Measurements from ENCODE around the gene RGS10. TPM values are rescaled to one million over a fixed set of nuclear protein-coding genes. Genes with fewer than 3 reads are reported as not detected.

Gene RGS10
- total RNA-seq, 2 donors from 2014 or later: 4.3 to 7.5 TPM

DNA sequence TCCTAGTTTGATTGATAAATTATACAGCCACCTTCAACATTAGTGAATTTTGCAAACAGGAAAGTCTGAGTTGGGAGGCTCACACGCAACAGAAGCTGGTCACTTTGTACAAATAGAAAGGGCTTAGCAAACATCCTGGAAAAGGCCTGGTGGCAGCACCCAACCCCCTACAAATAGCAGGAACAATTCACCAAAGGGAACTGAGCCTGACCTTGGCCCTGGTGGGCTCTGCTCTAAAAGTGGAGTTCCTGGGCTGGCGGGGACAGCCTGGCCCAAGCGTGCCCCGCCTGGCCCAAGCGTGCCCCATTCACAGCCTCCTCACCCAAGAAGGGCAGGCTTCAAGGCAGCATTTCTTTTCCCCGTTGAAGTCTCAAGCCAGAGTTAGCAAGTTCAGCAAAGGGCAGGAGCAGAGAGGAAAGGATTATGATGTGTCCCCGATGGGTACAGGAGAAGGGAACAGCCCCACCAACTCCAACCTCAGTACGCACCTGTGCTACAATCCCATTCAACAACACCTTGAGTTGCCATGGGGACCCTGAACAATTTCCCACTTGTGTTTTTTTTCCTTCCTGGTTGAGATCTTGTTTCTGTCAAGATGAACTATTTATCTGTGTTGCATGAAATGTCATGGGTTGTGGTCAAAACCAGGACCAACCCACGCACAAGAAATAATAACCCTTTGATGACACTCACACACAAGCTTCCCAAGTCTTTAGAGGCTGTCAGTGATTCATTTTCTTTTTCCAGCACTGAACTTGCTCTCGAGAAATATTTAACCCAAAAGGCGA lies 43.4 kb downstream of the RGS10 start:
- no peaks in the 10 kb centered on the region for H3K9me3 Mint-ChIP-seq

DNA sequence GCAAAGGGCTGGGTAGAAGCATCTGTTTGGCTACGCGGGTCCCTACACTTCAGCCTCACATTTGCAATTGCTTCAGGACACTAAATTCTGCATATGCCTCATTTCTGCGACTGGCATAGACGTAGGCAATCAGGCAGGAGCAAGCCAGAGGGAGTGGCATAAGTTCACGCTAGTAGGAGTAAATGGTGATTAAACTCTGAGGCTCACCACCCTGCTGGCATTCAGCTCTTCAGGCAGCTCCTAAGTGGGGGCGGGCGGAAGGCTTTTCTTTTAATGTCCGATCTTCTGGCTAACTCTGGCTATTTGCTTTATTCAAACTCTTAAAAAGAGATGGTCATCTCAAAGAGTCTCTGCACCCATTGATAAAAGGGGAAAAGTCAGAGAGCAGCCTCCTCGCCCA lies 45.3 kb downstream of the RGS10 start:
- Histone ChIP-seq H3K9me3 (ENCODE audit: control insufficient read depth, low read length) (no peaks in the 10 kb centered on the region), H3K4me1 (ENCODE audit: control insufficient read depth, insufficient read depth, low read length) (peaks cover 5% of the 10 kb centered on the region), H3K27ac (ENCODE audit: low read depth, low read length) (no peak overlapping the region), H3K9ac (ENCODE audit: extremely low read depth, low read length, poor library complexity, severe bottlenecking) (no peak overlapping the region), H3K4me3 (ENCODE audit: low read length) (no peak overlapping the region), H3K36me3 (ENCODE audit: control insufficient read depth, insufficient read depth, low read length) (no peaks in the 10 kb centered on the region), H3K27me3 (ENCODE audit: control insufficient read depth, insufficient read depth, low read length, poor library complexity, severe bottlenecking) (no peaks in the 10 kb centered on the region)
- H3K4me3 Mint-ChIP-seq: no peak overlapping the region
- H3K27ac Mint-ChIP-seq: no peak overlapping the region
- H3K36me3 Mint-ChIP-seq (ENCODE audit: low read depth): no peaks in the 10 kb centered on the region
- WGBS, 2 experiments (ENCODE audit: insufficient coverage in 1 of 2, insufficient read length in 1 of 2): 93 to 96% methylated on average over 9 of the region's 9 CpGs
- DNase-seq: no peak
- H3K27me3 Mint-ChIP-seq (ENCODE audit: insufficient read depth): peaks cover 4% of the 10 kb centered on the region
- peaks cover 8% of the 10 kb centered on the region for H3K4me1 Mint-ChIP-seq
- no peaks in the 10 kb centered on the region for H3K9me3 Mint-ChIP-seq
- TF ChIP-seq, protein P1, sequence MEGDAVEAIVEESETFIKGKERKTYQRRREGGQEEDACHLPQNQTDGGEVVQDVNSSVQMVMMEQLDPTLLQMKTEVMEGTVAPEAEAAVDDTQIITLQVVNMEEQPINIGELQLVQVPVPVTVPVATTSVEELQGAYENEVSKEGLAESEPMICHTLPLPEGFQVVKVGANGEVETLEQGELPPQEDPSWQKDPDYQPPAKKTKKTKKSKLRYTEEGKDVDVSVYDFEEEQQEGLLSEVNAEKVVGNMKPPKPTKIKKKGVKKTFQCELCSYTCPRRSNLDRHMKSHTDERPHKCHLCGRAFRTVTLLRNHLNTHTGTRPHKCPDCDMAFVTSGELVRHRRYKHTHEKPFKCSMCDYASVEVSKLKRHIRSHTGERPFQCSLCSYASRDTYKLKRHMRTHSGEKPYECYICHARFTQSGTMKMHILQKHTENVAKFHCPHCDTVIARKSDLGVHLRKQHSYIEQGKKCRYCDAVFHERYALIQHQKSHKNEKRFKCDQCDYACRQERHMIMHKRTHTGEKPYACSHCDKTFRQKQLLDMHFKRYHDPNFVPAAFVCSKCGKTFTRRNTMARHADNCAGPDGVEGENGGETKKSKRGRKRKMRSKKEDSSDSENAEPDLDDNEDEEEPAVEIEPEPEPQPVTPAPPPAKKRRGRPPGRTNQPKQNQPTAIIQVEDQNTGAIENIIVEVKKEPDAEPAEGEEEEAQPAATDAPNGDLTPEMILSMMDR (conservative IDR thresholded peaks at IDR 0.05): no peak

More for the DNA sequence above, 43.4 kb downstream of the RGS10 start:
- TF ChIP-seq, protein P1 (conservative IDR thresholded peaks at IDR 0.05): no peak
- no peak overlapping the region for H3K27ac Mint-ChIP-seq
- no peaks in the 10 kb centered on the region for H3K9me3 ChIP-seq (ENCODE audit: control insufficient read depth, low read length)
- no peak overlapping the region for H3K9ac ChIP-seq (ENCODE audit: extremely low read depth, low read length, poor library complexity, severe bottlenecking)
- H3K4me3 ChIP-seq (ENCODE audit: low read length): no peak overlapping the region
- H3K4me3 Mint-ChIP-seq: no peak overlapping the region
- peaks cover 6% of the 10 kb centered on the region for H3K27me3 Mint-ChIP-seq (ENCODE audit: insufficient read depth)
- H3K36me3 Mint-ChIP-seq (ENCODE audit: low read depth): no peaks in the 10 kb centered on the region
- DNase-seq: no peak
- H3K36me3 ChIP-seq (ENCODE audit: control insufficient read depth, insufficient read depth, low read length): no peaks in the 10 kb centered on the region
- no peaks in the 10 kb centered on the region for H3K27me3 ChIP-seq (ENCODE audit: control insufficient read depth, insufficient read depth, low read length, poor library complexity, severe bottlenecking)
- H3K4me1 ChIP-seq (ENCODE audit: control insufficient read depth, insufficient read depth, low read length): peaks cover 5% of the 10 kb centered on the region
- no peak overlapping the region for H3K27ac ChIP-seq (ENCODE audit: low read depth, low read length)
- peaks cover 9% of the 10 kb centered on the region for H3K4me1 Mint-ChIP-seq
- 96 to 100% methylated on average over 2 to 11 of the region's 11 CpGs for WGBS, 2 experiments (ENCODE audit: insufficient coverage in 1 of 2, insufficient read length in 1 of 2)

DNA sequence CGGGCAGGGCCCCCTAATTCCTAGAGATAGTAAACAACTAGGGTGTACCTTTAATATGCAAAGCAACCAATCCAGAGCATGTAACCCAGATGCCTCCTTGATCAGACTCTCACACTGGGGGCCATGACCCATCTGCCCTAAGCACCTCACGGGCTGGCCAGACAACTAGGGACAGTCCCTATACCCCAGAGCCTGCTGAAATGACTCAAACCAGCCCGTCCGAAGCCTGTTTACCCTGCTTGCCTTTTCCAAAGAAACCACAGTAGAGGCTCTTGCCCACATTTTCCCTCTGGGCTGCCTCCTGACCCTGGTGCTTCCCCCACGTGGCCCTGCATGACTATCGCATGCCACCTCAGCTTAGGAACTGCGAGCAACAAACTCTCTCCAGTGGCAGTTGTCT lies 46.2 kb downstream of the RGS10 start:
- H3K9me3 ChIP-seq (ENCODE audit: control insufficient read depth, low read length): no peaks in the 10 kb centered on the region
- Mint-ChIP-seq H3K36me3 (ENCODE audit: low read depth) (no peaks in the 10 kb centered on the region), H3K9me3 (no peaks in the 10 kb centered on the region), H3K27me3 (ENCODE audit: insufficient read depth) (peaks cover 7% of the 10 kb centered on the region), H3K4me3 (no peak overlapping the region), H3K4me1 (peaks cover 6% of the 10 kb centered on the region), H3K27ac (no peak overlapping the region)
- TF ChIP-seq, protein P1 (conservative IDR thresholded peaks at IDR 0.05): peak; percentile 29
- H3K27ac ChIP-seq (ENCODE audit: low read depth, low read length): no peak overlapping the region
- H3K4me1 ChIP-seq (ENCODE audit: control insufficient read depth, insufficient read depth, low read length): peaks cover 5% of the 10 kb centered on the region
- H3K36me3 ChIP-seq (ENCODE audit: control insufficient read depth, insufficient read depth, low read length): no peaks in the 10 kb centered on the region
- no peak for DNase-seq
- no peaks in the 10 kb centered on the region for H3K27me3 ChIP-seq (ENCODE audit: control insufficient read depth, insufficient read depth, low read length, poor library complexity, severe bottlenecking)
- 77 to 84% methylated on average over 7 of the region's 7 CpGs for WGBS, 2 experiments (ENCODE audit: insufficient coverage in 1 of 2, insufficient read length in 1 of 2)
- no peak overlapping the region for H3K4me3 ChIP-seq (ENCODE audit: low read length)
- no peak overlapping the region for H3K9ac ChIP-seq (ENCODE audit: extremely low read depth, low read length, poor library complexity, severe bottlenecking)

Data from endodermal cell (in vitro differentiated cells).